ELR (cell line): ENCODE measurements around the gene ANKRD18A.

Experiments
- DNase-seq: peaks from one replicate; pipeline ENCODE4 v3.0.0-alpha.2; 2015; ENCODE audit warnings: low read depth

Gene ANKRD18A

GRCh38 chr9:38620483-38621433 lies at the start of gene ANKRD18A:
ANKRD18A (minus strand) TSS chr9:38620596; CDS start chr9:38620285, 311 bp downstream.
- DNase-seq: peak; percentile 35

- DNase-seq: no peak
Measured at GRCh38 chr9:38668791-38669466, 48.5 kb upstream of the ANKRD18A start.

- DNase-seq: no peak
Measured at GRCh38 chr9:38662763-38663593, 42.6 kb upstream of the ANKRD18A start.

GRCh38 chr9:38659538-38659937 lies 39.1 kb upstream of the ANKRD18A start:
- DNase-seq: no peak

- no peak for DNase-seq
Measured at GRCh38 chr9:38656896-38657295, 36.5 kb upstream of the ANKRD18A start.

- DNase-seq: no peak
Measured at GRCh38 chr9:38652486-38652885, 32.1 kb upstream of the ANKRD18A start.

- no peak for DNase-seq
Measured at GRCh38 chr9:38652044-38652443, 31.6 kb upstream of the ANKRD18A start.

GRCh38 chr9:38651400-38652042 lies 31.1 kb upstream of the ANKRD18A start:
- DNase-seq: no peak

GRCh38 chr9:38650564-38650963 lies 30.2 kb upstream of the ANKRD18A start:
- no peak for DNase-seq

GRCh38 chr9:38649731-38650363 lies 29.5 kb upstream of the ANKRD18A start:
- DNase-seq: no peak

- no peak for DNase-seq
Measured at GRCh38 chr9:38644601-38645000, 24.2 kb upstream of the ANKRD18A start.

- no peak for DNase-seq
Measured at GRCh38 chr9:38643815-38644173, 23.4 kb upstream of the ANKRD18A start.

GRCh38 chr9:38642951-38643814 lies 22.8 kb upstream of the ANKRD18A start:
- no peak for DNase-seq

GRCh38 chr9:38641985-38642864 lies 21.8 kb upstream of the ANKRD18A start:
- peak; percentile 9 for DNase-seq

GRCh38 chr9:38641142-38641541 lies 20.7 kb upstream of the ANKRD18A start:
- DNase-seq: no peak

- DNase-seq: no peak
Measured at GRCh38 chr9:38639577-38639940, 19.2 kb upstream of the ANKRD18A start.

GRCh38 chr9:38638881-38639576 lies 18.6 kb upstream of the ANKRD18A start:
- no peak for DNase-seq

GRCh38 chr9:38634315-38634714 lies 13.9 kb upstream of the ANKRD18A start:
- DNase-seq: no peak

- DNase-seq: no peak
Measured at GRCh38 chr9:38629511-38629910, 9.1 kb upstream of the ANKRD18A start.
